SK-N-SH (cell line): ENCODE results near the gene ADAMTSL5. TPM values are rescaled to one million over a fixed set of nuclear protein-coding genes. Genes with fewer than 3 reads are reported as not detected.
A peak's percentile ranks its signal among the peaks of the same experiment; 100 is the strongest.

Experiments
- CTCF ChIA-PET: fragments of 300-600, 350-600 bp; formaldehyde crosslinking; extraction: SDS; loops from one replicate; lab custom pipeline; 2021; lab: Yijun Ruan, JAX
- POLR2A ChIA-PET: fragments of 350-600 bp; sonication (Branson Sonifier 250); formaldehyde crosslinking; extraction: SDS; loops from one replicate; lab custom pipeline; 2020; ENCODE audit warnings: antibody characterized with exemption, inconsistent platforms; lab: Yijun Ruan, JAX
- DNase-seq: peaks from one replicate; pipeline ENCODE4 v3.0.0; 2012
- H2AFZ ChIP-seq: fragments of 200-600 bp; sonication (generic); 2 replicates; pipeline ENCODE4 v1.8.1; 2016; ENCODE audit warnings: antibody characterized with exemption, mild to moderate bottlenecking, low read depth
- H3F3A ChIP-seq: fragments of 200-600 bp; sonication (generic); replicated peaks from 2 replicates; pipeline ENCODE3; 2016; ENCODE audit warnings: antibody characterized with exemption, mild to moderate bottlenecking; ENCODE audit not compliant: insufficient read depth
- H3K27ac ChIP-seq, 2 experiments: fragments of 200-500 bp in 1 of 2; fragments of 200-600 bp in 1 of 2; sonication (Bioruptor generic) in 1 of 2; sonication (generic), shearing (Covaris generic) in 1 of 2; 2 replicates each; pipeline versions ENCODE4 v1.5.1 to v1.6.1; 2014 to 2016; ENCODE audit warnings: low read depth in 2 of 2, inconsistent platforms in 1 of 2, low read length in 1 of 2, mild to moderate bottlenecking in 1 of 2, mixed read lengths in 1 of 2
- H3K27me3 ChIP-seq: fragments of 200-600 bp; sonication (generic), shearing (Covaris generic); 2 replicates; pipeline ENCODE4 v1.6.1; 2016; ENCODE audit warnings: mixed run types; ENCODE audit not compliant: insufficient read depth
- H3K36me3 ChIP-seq, 2 experiments: fragments of 200-500 bp in 1 of 2; fragments of 200-600 bp in 1 of 2; sonication (Bioruptor generic) in 1 of 2; sonication (generic) in 1 of 2; replicated peaks in 1 of 2; 2 replicates each; pipeline versions ENCODE3 to v1.5.1; 2014 to 2016; ENCODE audit warnings: low read length in 1 of 2, mild to moderate bottlenecking in 1 of 2; ENCODE audit not compliant: insufficient read depth in 2 of 2, control insufficient read depth in 1 of 2
- H3K4me1 ChIP-seq, 2 experiments: fragments of 200-500 bp in 1 of 2; fragments of 200-600 bp in 1 of 2; sonication (Bioruptor generic) in 1 of 2; sonication (generic), shearing (Covaris generic) in 1 of 2; 2 replicates each; pipeline versions ENCODE4 v1.5.1 to v1.6.1; 2014 to 2016; ENCODE audit warnings: low read depth in 1 of 2, low read length in 1 of 2, mixed run types in 1 of 2; ENCODE audit not compliant: insufficient read depth in 2 of 2, control insufficient read depth in 1 of 2
- H3K4me2 ChIP-seq: fragments of 200-600 bp; sonication (generic), shearing (Covaris generic); 2 replicates; pipeline ENCODE4 v1.6.1; 2017; ENCODE audit warnings: mixed run types
- H3K4me3 ChIP-seq, 2 experiments: fragments of 200-500 bp in 1 of 2; fragments of 200-600 bp in 1 of 2; sonication (Bioruptor generic) in 1 of 2; sonication (generic), shearing (Covaris generic) in 1 of 2; 2 replicates each; pipeline versions ENCODE4 v1.5.1 to v1.8.1; 2014 to 2016; ENCODE audit warnings: low read depth in 2 of 2, inconsistent platforms in 1 of 2, low read length in 1 of 2, mild to moderate bottlenecking in 1 of 2, mixed read lengths in 1 of 2, moderate library complexity in 1 of 2
- H3K79me2 ChIP-seq: fragments of 200-600 bp; sonication (generic); 2 replicates; pipeline ENCODE4 v1.8.1; 2017; ENCODE audit warnings: mild to moderate bottlenecking; ENCODE audit not compliant: insufficient read depth
- H3K9ac ChIP-seq: fragments of 200-600 bp; sonication (generic); 2 replicates; pipeline ENCODE4 v1.6.1; 2017; ENCODE audit warnings: mixed run types
- H3K9me2 ChIP-seq: fragments of 200-600 bp; sonication (generic); 2 replicates; pipeline ENCODE4 v1.6.1; 2017; ENCODE audit warnings: mixed run types
- H3K9me3 ChIP-seq: fragments of 200-600 bp; sonication (generic); 2 replicates; pipeline ENCODE4 v1.6.1; 2017; ENCODE audit warnings: mixed run types, mild to moderate bottlenecking, moderate library complexity
- H4K20me1 ChIP-seq: fragments of 200-600 bp; sonication (generic); 2 replicates; pipeline ENCODE4 v1.6.1; 2017; ENCODE audit warnings: mild to moderate bottlenecking, mixed run types; ENCODE audit not compliant: insufficient read depth
- ELF1 ChIP-seq: IDR thresholded peaks from 2 replicates; pipeline ENCODE4 v1.4.0; 2012
- EP300 ChIP-seq, 2 experiments: IDR thresholded peaks; 2 replicates each; pipeline versions ENCODE4 v1.4.0 to v1.6.1; 2012; ENCODE audit warnings: borderline replicate concordance in 1 of 2, low read depth in 1 of 2, low read length in 1 of 2
- EZH2phosphoT487 ChIP-seq: fragments of 200-600 bp; sonication (generic); IDR thresholded peaks from 2 replicates; pipeline ENCODE4 v1.6.1; 2017; ENCODE audit warnings: low read depth, mixed run types, mild to moderate bottlenecking, antibody characterized with exemption, moderate library complexity, borderline replicate concordance
- RAD21 ChIP-seq: IDR thresholded peaks from 2 replicates; pipeline ENCODE4 v1.6.1; 2012; ENCODE audit warnings: mild to moderate bottlenecking, low read length
- SMC3 ChIP-seq: IDR thresholded peaks from 2 replicates; pipeline ENCODE4 v1.6.1; 2012; ENCODE audit warnings: low read depth, low read length, improper control_type of control experiment
- TAF1 ChIP-seq: IDR thresholded peaks from 2 replicates; pipeline ENCODE4 v1.6.1; 2012; ENCODE audit warnings: low read depth, mild to moderate bottlenecking, low read length, moderate library complexity, borderline replicate concordance
- YY1 ChIP-seq: IDR thresholded peaks from 2 replicates; pipeline ENCODE4 v1.4.0; 2012; ENCODE audit warnings: low read depth, mild to moderate bottlenecking
- WGBS: methylation state at CpG from one replicate; pipeline ENCODE4 v1.1.6; 2017; ENCODE audit warnings: low lambda C conversion rate; 5-methylcytosine and 5-hydroxymethylcytosine counted together
- polyA plus RNA-seq, 3 experiments: library from polyadenylated mRNA; depleted of rRNA; stranded (reverse); fragments of >200 nt; gene quantifications; 2 replicates each; pipeline ENCODE4 v1.2.3, GENCODE V29; 2012
- TF ChIP-seq, protein P1 (sequence below): fragments of 200-600 bp; sonication (generic); IDR thresholded peaks from 2 replicates; pipeline ENCODE4 v1.6.1; 2017; ENCODE audit warnings: antibody characterized with exemption, mild to moderate bottlenecking, moderate library complexity
- TF ChIP-seq, protein P2 (sequence below): IDR thresholded peaks from 2 replicates; pipeline ENCODE4 v1.4.0; 2012; ENCODE audit warnings: low read depth

Gene ADAMTSL5
- polyA plus RNA-seq, 1 of the 3 experiments (the other 2 are of a cell fraction): 5.7 TPM

DNA sequence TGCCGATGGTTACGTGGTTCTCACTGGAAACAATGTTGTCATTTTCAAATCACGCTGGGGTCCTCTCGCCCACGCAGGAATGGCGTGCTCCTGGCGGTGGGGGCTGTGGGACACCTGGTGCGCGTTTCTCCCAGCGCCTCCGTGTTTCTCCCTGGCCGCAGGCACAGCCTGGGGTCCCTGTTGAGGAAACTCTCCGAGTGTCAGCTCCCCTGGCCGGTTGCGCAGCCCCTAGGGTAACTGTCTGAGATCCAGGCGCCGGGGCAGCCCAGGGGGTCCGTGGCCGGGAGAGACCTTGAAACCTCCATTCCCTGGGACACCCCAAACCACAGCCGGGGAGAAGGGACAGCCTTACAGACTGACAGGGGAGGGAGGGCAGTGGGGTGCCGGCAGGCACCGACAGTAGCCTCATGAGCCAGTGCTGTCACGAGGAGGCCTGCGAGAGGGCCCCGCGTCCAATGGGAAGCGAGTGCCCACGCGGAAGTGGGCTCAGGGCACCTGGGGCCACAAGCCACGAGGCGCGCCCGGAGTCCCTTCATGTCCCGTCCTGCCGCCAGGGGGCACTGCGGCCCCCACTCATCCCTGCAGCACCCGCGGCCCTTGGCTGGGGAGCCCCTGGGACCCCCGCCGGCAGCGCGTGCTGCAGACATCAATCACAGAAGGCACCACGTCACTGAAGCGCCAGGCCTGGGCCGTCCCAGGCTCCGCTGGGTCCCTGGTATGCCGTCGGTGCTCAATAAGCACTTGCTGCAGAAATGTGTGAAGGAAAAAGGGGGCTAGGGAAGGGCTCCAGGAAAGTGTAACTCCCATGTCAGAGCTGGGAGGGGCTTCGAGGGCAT is 9.5 kb downstream of the ADAMTSL5 start:
- peak overlapping the region in 1 of 2 experiments; percentile 48; a peak in 2 of 4 replicates for H3K4me3 ChIP-seq
- H3K4me2 ChIP-seq: peak overlapping the region; percentile 47
- ChIA-PET POLR2A (interaction anchor here (0.6 kb wide), 1 partner anchor 598 kb away, joined by 3 read pairs; no protein-coding TSS in a partner anchor), CTCF (interaction anchor here (0.6 to 3.0 kb wide), 14 partner anchors 8 to 133 kb away, joined by 3 to 23 read pairs (median 3); partner anchors contain the start of gene REEP6)
- H3K9me3 ChIP-seq: no peaks in the 10 kb centered on the region
- no peaks in the 10 kb centered on the region for H3K9me2 ChIP-seq
- H3K4me1 ChIP-seq: peaks cover 5 to 12% of the 10 kb centered on the region in 2 experiments; a peak in 2 of 4 replicates
- peaks cover 8% of the 10 kb centered on the region for H3F3A ChIP-seq
- H3K27me3 ChIP-seq: 0 out of 2 replicates have a peak, but pooled peaks cover 5% of the 10 kb centered on the region
- no peak overlapping the region for H3K27ac ChIP-seq
- DNase-seq: peak; percentile 82
- no peak overlapping the region for H3K9ac ChIP-seq
- H2AFZ ChIP-seq: no peak overlapping the region
- 15% methylated on average over 26 of the region's 49 CpGs for WGBS
- H3K36me3 ChIP-seq: no peaks in the 10 kb centered on the region
- no peaks in the 10 kb centered on the region for H4K20me1 ChIP-seq
- no peaks in the 10 kb centered on the region for H3K79me2 ChIP-seq
- TF ChIP-seq, protein P1, sequence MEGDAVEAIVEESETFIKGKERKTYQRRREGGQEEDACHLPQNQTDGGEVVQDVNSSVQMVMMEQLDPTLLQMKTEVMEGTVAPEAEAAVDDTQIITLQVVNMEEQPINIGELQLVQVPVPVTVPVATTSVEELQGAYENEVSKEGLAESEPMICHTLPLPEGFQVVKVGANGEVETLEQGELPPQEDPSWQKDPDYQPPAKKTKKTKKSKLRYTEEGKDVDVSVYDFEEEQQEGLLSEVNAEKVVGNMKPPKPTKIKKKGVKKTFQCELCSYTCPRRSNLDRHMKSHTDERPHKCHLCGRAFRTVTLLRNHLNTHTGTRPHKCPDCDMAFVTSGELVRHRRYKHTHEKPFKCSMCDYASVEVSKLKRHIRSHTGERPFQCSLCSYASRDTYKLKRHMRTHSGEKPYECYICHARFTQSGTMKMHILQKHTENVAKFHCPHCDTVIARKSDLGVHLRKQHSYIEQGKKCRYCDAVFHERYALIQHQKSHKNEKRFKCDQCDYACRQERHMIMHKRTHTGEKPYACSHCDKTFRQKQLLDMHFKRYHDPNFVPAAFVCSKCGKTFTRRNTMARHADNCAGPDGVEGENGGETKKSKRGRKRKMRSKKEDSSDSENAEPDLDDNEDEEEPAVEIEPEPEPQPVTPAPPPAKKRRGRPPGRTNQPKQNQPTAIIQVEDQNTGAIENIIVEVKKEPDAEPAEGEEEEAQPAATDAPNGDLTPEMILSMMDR: peak; percentile 76
- no peak for TF ChIP-seq EZH2phosphoT487
- peak; percentile 24 for TF ChIP-seq SMC3
- TF ChIP-seq, protein P2, sequence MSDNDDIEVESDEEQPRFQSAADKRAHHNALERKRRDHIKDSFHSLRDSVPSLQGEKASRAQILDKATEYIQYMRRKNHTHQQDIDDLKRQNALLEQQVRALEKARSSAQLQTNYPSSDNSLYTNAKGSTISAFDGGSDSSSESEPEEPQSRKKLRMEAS: peak; percentile 65; the same call in 1 of the 2 replicates
- TF ChIP-seq RAD21: peak; percentile 21; the same call in 1 of the 2 replicates
- no peak for TF ChIP-seq YY1

DNA sequence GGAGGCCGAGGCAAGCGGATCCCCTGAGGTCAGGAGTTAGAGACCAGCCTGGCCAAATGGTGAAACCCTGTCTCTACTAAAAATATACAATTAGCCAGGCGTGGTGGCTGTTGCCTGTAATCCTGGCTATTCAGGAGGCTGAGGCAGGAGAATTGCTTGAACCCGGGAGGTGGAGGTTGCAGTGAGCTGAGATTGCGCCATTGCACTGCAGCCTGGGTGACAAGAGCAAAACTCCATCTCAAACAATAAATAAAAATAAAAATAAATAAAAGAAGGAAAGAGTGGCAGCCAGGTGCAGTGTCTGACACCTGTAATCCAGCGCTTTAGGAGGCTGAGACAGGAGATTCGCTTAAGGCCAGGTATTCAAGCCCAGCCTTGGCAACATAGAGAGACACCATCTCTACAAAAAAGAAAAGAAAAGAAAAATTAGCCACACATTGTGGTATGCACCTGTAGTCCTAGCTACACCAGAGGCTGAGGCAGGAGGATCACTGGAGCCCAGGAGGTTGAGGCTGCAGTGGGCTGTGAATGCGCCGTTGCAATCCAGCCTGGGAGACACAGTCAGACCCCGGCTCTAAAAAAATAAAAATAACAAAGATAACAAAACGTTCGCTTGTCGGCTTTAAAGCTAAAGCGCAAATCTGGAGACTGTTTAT is 10.3 kb downstream of the ADAMTSL5 start:
- no peaks in the 10 kb centered on the region for H3K79me2 ChIP-seq
- ChIA-PET CTCF (interaction anchor here (0.6 to 3.0 kb wide), 13 partner anchors 8 to 132 kb away, joined by 3 to 23 read pairs (median 3); partner anchors contain the start of gene REEP6), POLR2A (no interaction called here)
- WGBS: 66% methylated on average over 14 of the region's 14 CpGs
- peaks cover 5 to 12% of the 10 kb centered on the region in 2 experiments; a peak in 2 of 4 replicates for H3K4me1 ChIP-seq
- H3K4me2 ChIP-seq: no peak overlapping the region
- no peaks in the 10 kb centered on the region for H3K9me3 ChIP-seq
- 0 out of 2 replicates have a peak, but pooled peaks cover 5% of the 10 kb centered on the region for H3K27me3 ChIP-seq
- H4K20me1 ChIP-seq: no peaks in the 10 kb centered on the region
- H3K4me3 ChIP-seq: no peak overlapping the region
- TF ChIP-seq SMC3 (no peak), ELF1 (no peak), TAF1 (no peak), EZH2phosphoT487 (no peak), EP300 (IDR thresholded peaks at IDR 0.05; ENCODE audit: borderline replicate concordance in 1 of 2, low read depth in 1 of 2, low read length in 1 of 2) (no peak)
- DNase-seq: no peak
- H3K9me2 ChIP-seq: no peaks in the 10 kb centered on the region
- H2AFZ ChIP-seq: no peak overlapping the region
- peaks cover 8% of the 10 kb centered on the region for H3F3A ChIP-seq
- no peak overlapping the region for H3K9ac ChIP-seq
- H3K36me3 ChIP-seq: no peaks in the 10 kb centered on the region
- no peak overlapping the region for H3K27ac ChIP-seq
